MM.1S (cell line): ENCODE data around the gene TEX13D.
"Not testable (repeated sequence)": the region's sequence is repeated elsewhere in the genome, so short reads cannot be mapped to it uniquely, and the experiment has no call there.

ENCODE experiments used
- DNase-seq: peaks from one replicate; pipeline ENCODE4 v3.0.0-alpha.2; 2015
- H2AFZ ChIP-seq: fragments of 300-600 bp; sonication (generic); 2 replicates; pipeline ENCODE4 v1.6.0; 2016; ENCODE audit warnings: antibody characterized with exemption, low read length
- H3F3A ChIP-seq: fragments of 300-600 bp; sonication (generic); 2 replicates; pipeline ENCODE4 v1.6.1; 2016; ENCODE audit warnings: mild to moderate bottlenecking, antibody characterized with exemption, low read length, moderate library complexity, mixed read lengths; ENCODE audit not compliant: insufficient read depth
- H3K27ac ChIP-seq: fragments of 300-600 bp; sonication (generic); 2 replicates; pipeline ENCODE4 v1.5.1; 2016; ENCODE audit warnings: mild to moderate bottlenecking, low read length
- H3K27me3 ChIP-seq: fragments of 300-600 bp; sonication (generic); replicated peaks from 2 replicates; pipeline ENCODE4 v1.6.0; 2016; ENCODE audit warnings: low read length; ENCODE audit not compliant: insufficient read depth
- H3K36me3 ChIP-seq: fragments of 300-600 bp; sonication (generic); replicated peaks from 2 replicates; pipeline ENCODE4 v1.6.1; 2016; ENCODE audit warnings: mild to moderate bottlenecking, low read length, mixed read lengths; ENCODE audit not compliant: insufficient read depth
- H3K4me1 ChIP-seq: fragments of 300-600 bp; sonication (generic); 2 replicates; pipeline ENCODE4 v1.6.1; 2016; ENCODE audit warnings: low read length, mixed read lengths
- H3K4me2 ChIP-seq: fragments of 300-600 bp; sonication (generic); 2 replicates; pipeline ENCODE4 v1.6.0; 2016; ENCODE audit warnings: low read depth, low read length
- H3K4me3 ChIP-seq: fragments of 300-600 bp; sonication (generic); 2 replicates; pipeline ENCODE4 v1.5.1; 2016; ENCODE audit warnings: low read length, mixed read lengths
- H3K79me2 ChIP-seq: fragments of 300-600 bp; sonication (generic); 2 replicates; pipeline ENCODE4 v1.6.1; 2016; ENCODE audit warnings: mixed run types, low read length, mixed read lengths
- H3K9ac ChIP-seq: fragments of 300-600 bp; sonication (generic); 2 replicates; pipeline ENCODE4 v1.6.1; 2016; ENCODE audit warnings: low read length, mixed read lengths
- H3K9me2 ChIP-seq: fragments of 300-600 bp; sonication (generic); replicated peaks from 2 replicates; pipeline ENCODE4 v1.6.1; 2016; ENCODE audit warnings: mild to moderate bottlenecking, low read length, mixed read lengths; ENCODE audit not compliant: insufficient read depth
- H3K9me3 ChIP-seq: fragments of 300-600 bp; sonication (generic); replicated peaks from 2 replicates; pipeline ENCODE4 v1.6.1; 2016; ENCODE audit warnings: mild to moderate bottlenecking, low read length, mixed read lengths; ENCODE audit not compliant: insufficient read depth
- H4K20me1 ChIP-seq: fragments of 300-600 bp; sonication (generic); 2 replicates; pipeline ENCODE4 v1.6.1; 2016; ENCODE audit warnings: mild to moderate bottlenecking, low read length, moderate library complexity, mixed read lengths; ENCODE audit not compliant: insufficient read depth
- CTCF ChIP-seq: fragments of 300-600 bp; sonication (generic); IDR thresholded peaks from 2 replicates; pipeline ENCODE4 v1.5.1; 2016; ENCODE audit warnings: antibody characterized with exemption, low read length, mixed read lengths
- EZH2 ChIP-seq: fragments of 300-600 bp; sonication (generic); optimal IDR thresholded peaks from 2 replicates; pipeline ENCODE3; 2017; ENCODE audit warnings: low read depth, mild to moderate bottlenecking, antibody characterized with exemption, low read length, mixed read lengths
- EZH2phosphoT487 ChIP-seq: fragments of 300-600 bp; sonication (generic); IDR thresholded peaks from 2 replicates; pipeline ENCODE4 v1.6.1; 2018; ENCODE audit warnings: antibody characterized with exemption, low read length

Gene TEX13D

GRCh38 chrX:124328765-124329164 lies 3.7 kb upstream of the TEX13D start:
- Histone ChIP-seq H4K20me1 (no peaks in the 10 kb centered on the region), H3K9me2 (no peaks in the 10 kb centered on the region), H3K9ac (no peak overlapping the region), H3K27me3 (no peaks in the 10 kb centered on the region), H3F3A (no peaks in the 10 kb centered on the region), H3K9me3 (no peaks in the 10 kb centered on the region), H3K4me1 (no peaks in the 10 kb centered on the region), H3K79me2 (no peaks in the 10 kb centered on the region), H3K27ac (no peak overlapping the region), H2AFZ (no peak overlapping the region), H3K4me2 (no peak overlapping the region), H3K4me3 (no peak overlapping the region), H3K36me3 (no peaks in the 10 kb centered on the region)
- TF ChIP-seq CTCF = no peak
- no peak for TF ChIP-seq EZH2
- no peak for TF ChIP-seq EZH2phosphoT487
- no peak for DNase-seq

GRCh38 chrX:124333862-124334261 lies 1.4 kb downstream of the TEX13D start:
- no peaks in the 10 kb centered on the region for H3K4me1 ChIP-seq
- H3F3A ChIP-seq = no peaks in the 10 kb centered on the region
- DNase-seq = no peak
- no peaks in the 10 kb centered on the region for H3K9me3 ChIP-seq
- no peaks in the 10 kb centered on the region for H3K36me3 ChIP-seq
- H3K4me3 ChIP-seq = no peak overlapping the region
- H3K4me2 ChIP-seq = no peak overlapping the region
- no peaks in the 10 kb centered on the region for H3K79me2 ChIP-seq
- H3K27me3 ChIP-seq = no peaks in the 10 kb centered on the region
- H3K27ac ChIP-seq = no peak overlapping the region
- no peak overlapping the region for H2AFZ ChIP-seq
- no peaks in the 10 kb centered on the region for H4K20me1 ChIP-seq
- H3K9me2 ChIP-seq = no peaks in the 10 kb centered on the region
- H3K9ac ChIP-seq = no peak overlapping the region
- TF ChIP-seq EZH2 (no peak), CTCF (no peak), EZH2phosphoT487 (no peak)

DNA sequence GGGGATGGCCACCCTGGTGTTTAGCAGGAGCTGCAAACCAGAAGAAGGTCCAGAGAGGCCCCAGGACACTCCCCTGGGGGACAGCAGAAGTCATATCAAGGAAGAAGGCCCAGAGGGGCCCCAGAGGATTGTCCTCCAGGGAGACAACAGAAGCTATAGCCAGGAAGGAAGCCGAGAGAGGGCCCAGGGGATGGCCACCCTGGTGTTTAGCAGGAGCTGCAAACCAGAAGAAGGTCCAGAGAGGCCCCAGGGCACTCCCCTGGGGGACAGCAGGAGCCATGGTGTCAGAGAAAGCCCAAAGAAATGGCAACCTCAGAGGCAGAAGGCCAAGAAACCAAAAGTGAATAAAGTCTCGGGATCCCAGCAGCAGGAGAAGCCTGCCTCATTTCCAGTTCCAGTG lies 2.1 kb downstream of the TEX13D start:
- not testable (repeated sequence) for H3K27ac ChIP-seq, H3F3A ChIP-seq, H3K36me3 ChIP-seq, H3K9me3 ChIP-seq, H3K27me3 ChIP-seq, DNase-seq, H2AFZ ChIP-seq, H4K20me1 ChIP-seq, H3K4me1 ChIP-seq, H3K9ac ChIP-seq, H3K4me3 ChIP-seq, H3K9me2 ChIP-seq, H3K4me2 ChIP-seq, H3K79me2 ChIP-seq

DNA sequence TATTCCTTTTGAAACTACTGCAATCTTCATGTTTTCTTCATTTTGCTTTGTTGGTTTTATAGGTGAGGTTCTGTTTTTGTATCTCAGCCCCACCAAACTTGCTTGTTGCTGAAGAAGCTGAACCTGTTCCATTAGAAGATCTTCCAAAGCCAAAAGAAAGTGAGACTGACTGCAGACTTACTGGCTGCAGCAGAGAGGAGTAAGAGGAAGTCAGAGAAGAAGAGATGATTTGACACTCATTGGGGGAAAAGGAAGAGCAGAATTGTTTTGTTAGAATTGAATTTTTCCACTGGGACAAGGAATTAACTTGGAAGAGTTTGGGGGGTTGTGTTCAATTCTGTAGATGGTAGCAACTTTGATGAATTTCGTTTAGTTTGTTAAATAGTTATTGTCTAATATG lies 3.1 kb downstream of the TEX13D start:
- Histone ChIP-seq H3K9me2 (no peaks in the 10 kb centered on the region), H3F3A (no peaks in the 10 kb centered on the region), H4K20me1 (no peaks in the 10 kb centered on the region), H3K9me3 (no peaks in the 10 kb centered on the region), H3K9ac (no peak overlapping the region), H3K27ac (no peak overlapping the region), H3K36me3 (no peaks in the 10 kb centered on the region), H3K4me2 (no peak overlapping the region), H2AFZ (no peak overlapping the region), H3K4me1 (no peaks in the 10 kb centered on the region), H3K27me3 (no peaks in the 10 kb centered on the region), H3K79me2 (no peaks in the 10 kb centered on the region), H3K4me3 (no peak overlapping the region)
- TF ChIP-seq EZH2 = no peak
- TF ChIP-seq EZH2phosphoT487 = no peak
- TF ChIP-seq CTCF = no peak
- DNase-seq = no peak
